Tibial nerve (tissue), 4 donors: Measurements from ENCODE around the gene PIP5K1C. TPM values are rescaled to one million over a fixed set of nuclear protein-coding genes. Genes with fewer than 3 reads are reported as not detected.

Experiments
- DNase-seq, 2 donors: peaks; one replicate each; pipeline ENCODE4 v3.0.0-alpha.2; 2019; ENCODE audit warnings: low spot score in 2 of 2
- H3K27ac ChIP-seq, 4 donors: fragments of 200-600 bp; sonication (generic) in 3 of 4; one replicate each; pipeline ENCODE4 v1.5.1; 2017 to 2019; ENCODE audit warnings: mild to moderate bottlenecking in 1 of 4
- H3K27me3 ChIP-seq, 2 donors: fragments of 200-600 bp; sonication (generic) in 1 of 2; one replicate each; pipeline versions ENCODE4 v1.5.1 to v1.6.0; 2017 to 2019
- H3K36me3 ChIP-seq, 3 donors: fragments of 200-600 bp; sonication (generic); one replicate each; pipeline ENCODE4 v1.5.1; 2018 to 2019
- H3K4me1 ChIP-seq, 4 donors: fragments of 200-600 bp; sonication (generic) in 3 of 4; one replicate each; pipeline ENCODE4 v1.5.1; 2017 to 2019
- H3K4me3 ChIP-seq, 4 donors: fragments of 200-600 bp; sonication (generic) in 3 of 4; one replicate each; pipeline ENCODE4 v1.5.1; 2017 to 2019; ENCODE audit warnings: mild to moderate bottlenecking in 1 of 4, moderate library complexity in 1 of 4
- H3K9me3 ChIP-seq, 4 donors: fragments of 200-600 bp; sonication (generic) in 3 of 4; one replicate each; pipeline ENCODE4 v1.5.1; 2017 to 2019
- CTCF ChIP-seq, 5 experiments: fragments of 200-600 bp in 3 of 5; fragments of 450-650 bp in 2 of 5; sonication (generic) in 3 of 5; IDR thresholded peaks; one replicate each; pipeline ENCODE4 v1.5.1; 2016 to 2019; ENCODE audit warnings: antibody characterized with exemption in 5 of 5, mild to moderate bottlenecking in 3 of 5, moderate library complexity in 2 of 5
- EP300 ChIP-seq, 2 donors: sonication (generic); formaldehyde crosslinking; IDR thresholded peaks; one replicate each; pipeline ENCODE4 v1.6.1; 2017; ENCODE audit warnings: antibody characterized with exemption in 2 of 2, mild to moderate bottlenecking in 1 of 2
- POLR2A ChIP-seq, 2 donors: fragments of 450-650 bp; IDR thresholded peaks; one replicate each; pipeline ENCODE4 v1.6.1; 2017; ENCODE audit warnings: antibody characterized with exemption in 2 of 2, mild to moderate bottlenecking in 2 of 2, moderate library complexity in 2 of 2
- WGBS, 2 donors: methylation state at CpG; one replicate each; pipeline ENCODE4 v1.1.5; 2018; 5-methylcytosine and 5-hydroxymethylcytosine counted together
- total RNA-seq, 4 donors: library from RNA; depleted of rRNA; stranded (reverse); fragments of >200 nt; gene quantifications; one replicate each; pipeline ENCODE4 v1.1.0, GENCODE V29; 2016

The PIP5K1C gene
- total RNA-seq, 4 donors from 2014 or later = 23.0 to 37.2 (median 24.9) TPM

DNA sequence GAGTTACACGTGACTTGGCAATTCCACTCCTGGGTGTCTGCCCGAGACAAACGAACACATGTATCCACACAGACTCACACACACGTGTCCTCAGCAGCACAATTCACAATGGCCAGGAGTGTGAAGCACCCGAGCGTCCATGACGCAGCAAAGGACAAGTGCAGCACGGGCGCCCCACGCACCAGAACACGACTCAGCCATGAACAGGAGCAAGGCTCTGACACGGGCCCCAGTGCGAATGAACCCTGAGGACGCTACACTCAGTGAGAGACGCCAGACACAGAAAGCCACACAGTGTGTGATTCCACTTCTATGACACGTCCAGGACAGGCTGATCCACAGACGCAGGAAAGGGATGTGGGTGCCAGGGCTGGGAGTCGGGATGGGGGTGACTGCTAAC lies 36.4 kb downstream of the PIP5K1C start:
- H3K36me3 ChIP-seq = peaks cover 0 to 73% (median 20%) of the 10 kb centered on the region in 3 donors
- peaks cover 0 to 26% (median 7%) of the 10 kb centered on the region in 4 donors for H3K4me1 ChIP-seq
- H3K27ac ChIP-seq = no peak overlapping the region
- no peaks in the 10 kb centered on the region for H3K9me3 ChIP-seq
- TF ChIP-seq EP300 (IDR thresholded peaks at IDR 0.05) (no peak), CTCF (IDR thresholded peaks at IDR 0.05) (no peak), POLR2A (IDR thresholded peaks at IDR 0.05) (no peak)
- 92 to 94% methylated on average over 18 of the region's 18 CpGs for WGBS, 2 donors
- no peak for DNase-seq
- H3K27me3 ChIP-seq = no peaks in the 10 kb centered on the region
- H3K4me3 ChIP-seq = no peak overlapping the region

DNA sequence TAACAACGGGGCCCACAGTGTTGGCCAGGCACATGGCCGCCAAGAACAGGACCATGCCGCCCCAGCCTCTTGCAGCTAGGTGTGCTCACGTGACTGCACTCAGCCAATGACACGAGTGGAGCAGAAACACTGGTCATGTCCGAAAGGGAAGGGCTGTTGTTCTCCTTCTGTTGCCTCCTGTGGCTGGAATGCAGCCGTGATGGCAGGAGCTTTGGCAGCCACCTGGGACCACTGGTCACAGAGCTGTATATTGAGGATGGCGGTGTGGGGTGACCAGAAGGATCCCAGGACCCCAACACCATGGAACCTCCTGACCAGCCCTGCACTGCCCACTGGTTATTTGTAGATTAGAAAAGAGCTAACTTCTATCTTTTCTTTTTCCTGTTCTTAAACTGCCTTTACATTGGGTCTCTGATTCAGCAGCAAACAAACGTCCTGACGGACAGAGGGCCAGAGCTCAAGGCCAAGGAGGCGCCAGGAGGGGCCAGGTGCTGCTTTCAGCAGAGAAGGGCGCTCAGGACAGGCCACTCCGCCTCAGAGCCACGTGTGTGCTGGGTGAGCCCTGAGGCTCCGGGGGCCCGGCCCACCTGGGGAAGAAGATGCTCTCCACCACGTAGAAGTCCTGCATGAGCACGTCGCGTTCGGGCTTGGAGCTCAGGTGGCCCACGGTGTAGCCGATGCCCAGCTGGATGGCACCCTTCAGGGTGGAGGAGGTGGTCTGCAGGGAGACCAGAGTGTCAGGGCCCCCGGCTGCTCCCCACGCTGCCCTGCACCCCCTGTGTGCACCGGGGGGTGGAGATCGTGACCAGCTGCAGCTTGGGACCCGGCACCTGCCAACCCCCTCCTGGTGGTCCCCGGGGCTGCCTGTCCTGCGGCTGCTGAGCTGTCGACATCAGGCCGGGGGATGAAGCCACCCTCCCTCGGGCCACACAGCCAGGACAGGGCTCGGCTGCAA lies 38.7 kb downstream of the PIP5K1C start:
- H3K4me3 ChIP-seq = no peak overlapping the region
- H3K36me3 ChIP-seq = peaks cover 0 to 89% (median 20%) of the 10 kb centered on the region in 3 donors
- no peak for TF ChIP-seq CTCF (IDR thresholded peaks at IDR 0.05)
- TF ChIP-seq POLR2A (IDR thresholded peaks at IDR 0.05) = no peak
- TF ChIP-seq EP300 (IDR thresholded peaks at IDR 0.05) = no peak
- 92 to 93% methylated on average over 18 to 34 of the region's 34 CpGs for WGBS, 2 donors
- H3K27me3 ChIP-seq = no peaks in the 10 kb centered on the region
- peaks cover 0 to 10% (median 0%) of the 10 kb centered on the region in 4 donors for H3K4me1 ChIP-seq
- no peak overlapping the region for H3K27ac ChIP-seq
- no peaks in the 10 kb centered on the region for H3K9me3 ChIP-seq
- DNase-seq = no peak

- Histone ChIP-seq H3K9me3 (no peaks in the 10 kb centered on the region), H3K4me3 (no peak overlapping the region), H3K27me3 (no peaks in the 10 kb centered on the region), H3K4me1 (peaks cover 0 to 3% (median 0%) of the 10 kb centered on the region in 4 donors), H3K36me3 (peaks cover 0 to 97% (median 20%) of the 10 kb centered on the region in 3 donors), H3K27ac (no peak overlapping the region)
- no peak for DNase-seq
- no peak for TF ChIP-seq EP300 (IDR thresholded peaks at IDR 0.05)
- no peak for TF ChIP-seq POLR2A (IDR thresholded peaks at IDR 0.05)
- TF ChIP-seq CTCF (IDR thresholded peaks at IDR 0.05) = no peak
- 83 to 85% methylated on average over 23 of the region's 23 CpGs for WGBS, 2 donors
Measured at GRCh38 chr19:3660493-3661219, 39.6 kb downstream of the PIP5K1C start.

DNA sequence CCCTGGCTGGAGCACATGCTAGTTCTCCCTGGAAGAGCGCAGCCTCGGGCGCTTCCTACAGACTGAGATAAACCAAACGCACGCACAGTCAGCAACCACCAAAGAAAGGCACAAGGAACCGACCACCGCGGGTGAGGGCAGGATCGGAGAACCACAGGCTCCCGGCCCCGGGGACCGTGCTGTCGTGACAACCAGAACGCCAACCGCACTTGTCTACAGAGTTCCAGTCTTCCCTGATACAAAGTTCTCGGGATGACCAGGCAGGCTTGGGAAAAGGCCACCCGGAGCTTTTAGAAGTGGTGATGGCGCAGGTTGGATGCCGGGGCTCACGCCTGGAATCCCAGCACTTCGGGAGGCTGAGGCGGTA lies 40.5 kb downstream of the PIP5K1C start:
- 92% methylated on average over 19 to 22 of the region's 22 CpGs for WGBS, 2 donors
- H3K4me3 ChIP-seq = no peak overlapping the region
- H3K27ac ChIP-seq = no peak overlapping the region
- H3K9me3 ChIP-seq = no peaks in the 10 kb centered on the region
- TF ChIP-seq POLR2A (IDR thresholded peaks at IDR 0.05) (no peak), EP300 (IDR thresholded peaks at IDR 0.05) (no peak), CTCF (IDR thresholded peaks at IDR 0.05) (no peak)
- no peaks in the 10 kb centered on the region for H3K4me1 ChIP-seq
- no peak for DNase-seq
- H3K36me3 ChIP-seq = peaks cover 0 to 98% (median 20%) of the 10 kb centered on the region in 3 donors
- no peaks in the 10 kb centered on the region for H3K27me3 ChIP-seq
